B cell (primary cell): ENCODE measurements around the gene CD52.

ENCODE experiments used
- EZH2 ChIP-seq: IDR thresholded peaks from 2 replicates; pipeline ENCODE4 v1.6.1; 2012; ENCODE audit warnings: borderline replicate concordance, low read depth, mild to moderate bottlenecking, moderate library complexity, low read length; ENCODE audit not compliant: insufficient read depth, poor library complexity, severe bottlenecking
- TF ChIP-seq, protein P1 (sequence below): fragments of 200-600 bp; IDR thresholded peaks from one replicate; pipeline ENCODE4 v1.8.0; 2022; ENCODE audit warnings: antibody characterized with exemption, mild to moderate bottlenecking

DNA sequence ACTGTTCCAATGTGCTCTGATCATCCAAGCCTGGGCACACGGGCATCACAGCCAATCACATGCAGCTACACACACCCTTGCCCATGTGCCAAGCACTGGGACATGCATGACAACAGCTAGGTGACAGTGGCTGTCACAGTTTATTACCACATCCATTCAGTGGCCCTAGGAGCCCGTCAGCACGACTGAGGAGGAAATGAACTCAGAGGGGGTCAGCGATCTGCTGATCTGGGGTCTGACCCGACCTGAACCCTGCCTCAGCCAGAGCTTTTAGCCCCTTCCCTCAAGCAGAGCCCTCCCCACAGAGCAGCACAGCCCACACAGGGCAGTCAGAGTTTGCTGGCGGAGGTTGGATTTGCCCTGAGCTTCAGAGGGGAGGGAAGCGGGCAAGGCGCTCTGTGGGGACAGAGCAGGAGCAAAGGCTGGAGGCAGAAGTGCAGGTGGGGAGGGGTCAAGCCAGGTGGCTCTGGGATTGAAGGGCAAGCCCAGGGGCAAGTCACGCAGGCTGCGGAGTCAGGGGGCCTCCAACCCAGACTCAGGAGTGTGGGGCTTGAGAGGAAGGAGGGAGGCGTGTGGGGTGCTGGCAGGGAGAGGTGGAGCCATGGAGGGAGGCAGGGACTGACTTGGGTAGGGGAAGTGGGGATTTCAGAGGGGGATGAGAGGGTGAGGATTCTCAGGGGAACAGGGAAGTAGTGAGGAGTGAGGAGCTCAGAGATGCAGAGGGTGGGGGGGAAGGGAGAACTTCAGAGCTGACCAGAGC lies 27.5 kb upstream of the CD52 start:
- TF ChIP-seq, protein P1, sequence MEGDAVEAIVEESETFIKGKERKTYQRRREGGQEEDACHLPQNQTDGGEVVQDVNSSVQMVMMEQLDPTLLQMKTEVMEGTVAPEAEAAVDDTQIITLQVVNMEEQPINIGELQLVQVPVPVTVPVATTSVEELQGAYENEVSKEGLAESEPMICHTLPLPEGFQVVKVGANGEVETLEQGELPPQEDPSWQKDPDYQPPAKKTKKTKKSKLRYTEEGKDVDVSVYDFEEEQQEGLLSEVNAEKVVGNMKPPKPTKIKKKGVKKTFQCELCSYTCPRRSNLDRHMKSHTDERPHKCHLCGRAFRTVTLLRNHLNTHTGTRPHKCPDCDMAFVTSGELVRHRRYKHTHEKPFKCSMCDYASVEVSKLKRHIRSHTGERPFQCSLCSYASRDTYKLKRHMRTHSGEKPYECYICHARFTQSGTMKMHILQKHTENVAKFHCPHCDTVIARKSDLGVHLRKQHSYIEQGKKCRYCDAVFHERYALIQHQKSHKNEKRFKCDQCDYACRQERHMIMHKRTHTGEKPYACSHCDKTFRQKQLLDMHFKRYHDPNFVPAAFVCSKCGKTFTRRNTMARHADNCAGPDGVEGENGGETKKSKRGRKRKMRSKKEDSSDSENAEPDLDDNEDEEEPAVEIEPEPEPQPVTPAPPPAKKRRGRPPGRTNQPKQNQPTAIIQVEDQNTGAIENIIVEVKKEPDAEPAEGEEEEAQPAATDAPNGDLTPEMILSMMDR: no peak
- TF ChIP-seq EZH2: no peak
